GM21367 (cell line): ENCODE data around the gene CIAPIN1.
"Not testable (repeated sequence)": the region's sequence is repeated elsewhere in the genome, so short reads cannot be mapped to it uniquely, and the experiment has no call there.

Source experiments
- ATAC-seq: cut with Tn5 transposase; IDR thresholded peaks from one replicate; pipeline ENCODE4 v1.9.1; 2021; ENCODE audit not compliant: unreplicated experiment

The CIAPIN1 gene

DNA sequence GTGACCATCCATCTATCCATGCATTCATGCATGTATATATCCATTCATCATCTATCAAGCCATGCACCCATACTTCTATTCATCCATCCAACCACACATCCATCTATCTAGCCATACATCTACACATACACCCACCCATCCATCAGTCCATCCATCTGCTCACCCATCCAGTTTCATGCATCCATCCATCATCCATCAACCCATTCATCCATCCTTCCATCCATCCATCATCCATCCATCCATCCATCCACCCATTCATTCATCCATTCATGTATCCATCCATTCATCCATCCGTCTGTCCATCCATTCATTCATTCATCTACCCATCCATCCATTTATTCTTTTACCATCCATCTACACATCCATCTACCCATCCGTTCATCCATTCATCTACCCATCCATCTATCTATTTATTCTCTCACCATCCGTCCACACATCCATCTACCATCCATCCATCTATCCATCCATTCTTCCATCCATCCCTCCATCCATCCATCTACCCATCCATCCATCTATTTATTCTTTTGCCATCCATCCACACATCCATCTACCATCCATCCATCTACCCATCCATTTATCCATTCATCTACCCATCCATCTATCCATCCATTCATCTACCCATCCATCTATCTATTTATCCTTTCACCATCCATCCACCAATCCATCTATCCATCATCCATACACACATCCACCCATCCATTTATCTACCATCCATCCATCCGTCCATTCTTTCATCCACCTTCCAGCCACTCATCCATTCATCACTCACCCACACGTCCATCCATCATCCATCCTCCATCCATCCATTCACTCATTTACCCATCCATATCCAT is 39.4 kb downstream of the CIAPIN1 start:
- no peak for ATAC-seq

DNA sequence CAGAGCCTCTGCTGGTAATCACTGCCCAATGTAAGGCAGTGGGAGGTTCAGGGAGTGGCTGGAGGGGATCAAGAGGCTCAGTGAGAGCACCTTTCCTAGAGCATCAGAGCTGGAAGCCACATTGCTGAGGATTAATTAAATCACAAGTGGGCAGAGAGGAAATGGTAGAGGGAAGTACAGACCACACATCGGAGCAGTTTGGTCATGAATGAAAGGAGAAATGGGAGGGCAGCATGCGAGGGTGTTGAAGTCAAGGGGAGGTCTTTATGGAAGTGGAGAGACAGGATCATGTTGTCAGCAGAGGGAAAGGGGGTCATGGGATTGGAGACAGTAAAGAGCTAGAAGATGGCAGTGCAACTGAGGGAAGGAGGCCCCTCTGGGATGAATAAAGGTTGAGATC is 40.3 kb downstream of the CIAPIN1 start:
- no peak for ATAC-seq

DNA sequence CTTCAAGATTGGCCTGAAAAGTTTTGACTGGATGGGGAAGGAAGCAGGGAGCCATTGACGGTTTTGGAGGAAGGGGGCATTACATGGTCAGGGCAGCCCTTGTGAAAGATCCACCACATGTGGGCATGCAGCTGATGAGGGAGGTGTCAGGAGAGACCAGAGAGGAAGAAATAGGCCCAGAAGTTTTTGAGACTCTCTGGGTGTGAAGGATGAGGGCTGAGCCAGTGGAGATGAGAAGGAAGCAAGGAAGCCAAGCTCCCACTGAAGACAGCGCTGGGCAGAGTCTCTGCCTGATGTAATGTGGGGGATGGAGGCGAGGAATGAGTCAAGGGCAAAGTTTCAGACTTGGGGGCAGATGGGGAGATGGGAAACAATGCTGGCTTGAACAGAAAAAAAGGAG is 42.1 kb downstream of the CIAPIN1 start:
- ATAC-seq = no peak

- ATAC-seq = no peak
Measured at GRCh38 chr16:57403965-57404817, 43.0 kb downstream of the CIAPIN1 start, which contains the start of gene CCL17. Gene CCL17 (plus strand): TSS chr16:57404767. CDS start chr16:57413933, 9,166 bp downstream.

DNA sequence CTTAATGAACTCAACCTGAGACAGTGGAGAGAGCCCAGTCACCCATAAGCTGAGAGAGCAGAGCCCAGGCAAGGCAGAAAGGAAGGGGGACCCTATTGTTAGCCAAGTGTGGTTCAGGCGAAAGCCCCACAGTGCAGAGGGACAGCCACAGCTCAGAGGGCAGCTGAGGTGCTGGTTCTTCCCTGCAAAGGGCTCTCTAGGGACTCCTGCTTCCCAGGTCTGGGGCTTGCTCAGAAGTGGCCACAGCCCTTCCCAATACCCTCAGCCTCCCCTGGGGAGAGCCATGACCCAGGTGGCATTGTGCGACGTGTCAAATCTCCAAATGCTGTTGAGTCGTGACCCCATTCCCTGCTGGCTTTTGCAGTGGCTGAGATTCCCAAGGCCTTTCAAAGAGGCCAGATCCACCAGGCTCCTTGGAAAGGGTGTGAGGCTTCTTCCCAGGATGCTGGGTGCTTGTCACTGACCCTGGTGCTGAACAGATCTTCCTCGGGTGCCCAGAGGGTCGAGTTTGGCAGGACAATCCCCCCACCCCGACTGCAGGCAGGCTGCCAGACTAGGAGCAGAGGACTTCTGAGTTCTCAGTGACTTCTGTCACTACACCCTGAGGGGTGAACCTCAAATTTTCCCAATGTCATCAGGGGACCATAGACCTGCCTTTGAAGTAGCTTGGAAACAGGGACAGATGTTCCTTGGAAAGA is 45.1 kb downstream of the CIAPIN1 start:
- no peak for ATAC-seq

DNA sequence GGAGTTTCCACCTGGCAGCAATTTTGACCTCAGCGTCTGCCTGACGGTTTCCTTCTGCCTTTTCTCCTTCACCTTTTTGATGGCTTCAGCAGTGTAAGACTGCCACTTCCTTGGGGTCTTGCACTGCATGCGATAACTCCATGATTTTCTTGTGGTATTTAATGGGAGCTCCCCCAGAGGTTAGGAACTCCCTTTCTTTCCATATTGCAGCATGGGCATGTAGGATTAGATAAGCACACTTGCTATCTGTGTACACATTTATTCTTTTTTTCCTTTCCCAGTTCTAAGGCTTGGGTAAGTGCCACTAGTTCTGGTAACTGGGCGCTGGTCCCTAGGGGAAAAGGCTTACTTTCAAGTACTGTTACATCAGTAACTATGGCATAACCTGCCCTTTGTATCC is 49.7 kb downstream of the CIAPIN1 start:
- not testable (repeated sequence) for ATAC-seq

GRCh38 chr16:57396786-57397185 is 50.4 kb downstream of the CIAPIN1 start:
- ATAC-seq = no peak

GRCh38 chr16:57395026-57395425 is 52.2 kb downstream of the CIAPIN1 start:
- ATAC-seq = no peak

DNA sequence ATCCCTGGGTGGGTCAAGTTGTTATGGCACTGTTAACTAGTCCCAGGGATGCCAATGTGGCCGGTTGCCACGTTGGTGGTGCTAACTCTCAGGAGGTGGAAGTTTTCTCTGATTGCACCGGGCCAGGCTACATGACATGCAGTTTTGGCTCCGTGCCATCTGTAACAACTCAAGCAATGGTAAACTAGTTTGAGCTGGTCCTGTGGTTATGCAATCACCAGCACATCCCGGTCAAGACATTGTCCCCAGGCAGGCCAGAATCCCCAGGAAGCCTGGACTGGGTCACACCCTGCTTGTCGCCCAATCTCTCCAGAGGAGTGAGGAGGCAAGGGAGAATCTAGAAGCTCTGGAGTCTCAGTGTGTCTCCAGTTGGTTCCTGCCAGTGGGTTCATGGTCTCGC is 52.7 kb downstream of the CIAPIN1 start:
- ATAC-seq = no peak

- ATAC-seq = no peak
Measured at GRCh38 chr16:57392694-57393093, 54.5 kb downstream of the CIAPIN1 start.

DNA sequence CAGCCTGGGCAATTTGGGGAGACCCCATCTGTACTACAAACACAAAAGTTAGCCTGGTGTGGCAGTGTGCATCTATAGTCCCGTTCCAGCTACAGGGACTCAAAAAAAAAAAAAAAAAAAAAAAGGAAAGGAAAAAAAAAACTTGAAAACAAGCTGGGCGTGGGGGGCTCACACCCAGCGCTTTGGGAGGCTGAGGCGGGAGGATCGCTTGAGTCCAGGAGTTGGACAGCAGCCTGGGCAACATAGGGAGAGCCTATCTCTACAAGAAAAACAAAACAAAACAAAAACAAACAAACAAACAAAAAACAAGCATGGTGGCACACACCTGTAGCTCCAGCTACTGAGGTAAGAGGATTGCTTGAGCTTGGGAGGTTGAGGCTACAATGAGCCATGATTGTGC is 55.5 kb downstream of the CIAPIN1 start:
- no peak for ATAC-seq

- ATAC-seq = no peak
Measured at GRCh38 chr16:57391300-57391699, 55.9 kb downstream of the CIAPIN1 start.

GRCh38 chr16:57390636-57391295 is 56.4 kb downstream of the CIAPIN1 start:
- no peak for ATAC-seq

DNA sequence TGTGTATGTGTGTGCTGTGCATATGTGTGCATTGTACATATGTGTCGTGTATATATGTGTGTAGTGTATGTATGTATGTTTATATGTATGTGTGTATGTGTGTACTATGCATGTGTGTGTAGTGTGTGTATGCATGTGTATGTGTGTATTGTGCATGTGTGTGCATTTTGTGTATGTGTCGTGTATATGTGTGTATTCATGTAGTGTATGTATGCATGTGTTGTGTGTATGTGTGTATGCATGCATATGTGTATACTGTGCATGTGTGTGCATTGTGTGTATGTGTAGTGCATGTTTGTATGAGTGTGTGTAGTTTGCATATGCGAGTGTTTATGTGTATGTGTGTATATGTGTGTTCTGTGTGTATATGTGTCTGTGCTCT is 58.1 kb downstream of the CIAPIN1 start:
- ATAC-seq = no peak

DNA sequence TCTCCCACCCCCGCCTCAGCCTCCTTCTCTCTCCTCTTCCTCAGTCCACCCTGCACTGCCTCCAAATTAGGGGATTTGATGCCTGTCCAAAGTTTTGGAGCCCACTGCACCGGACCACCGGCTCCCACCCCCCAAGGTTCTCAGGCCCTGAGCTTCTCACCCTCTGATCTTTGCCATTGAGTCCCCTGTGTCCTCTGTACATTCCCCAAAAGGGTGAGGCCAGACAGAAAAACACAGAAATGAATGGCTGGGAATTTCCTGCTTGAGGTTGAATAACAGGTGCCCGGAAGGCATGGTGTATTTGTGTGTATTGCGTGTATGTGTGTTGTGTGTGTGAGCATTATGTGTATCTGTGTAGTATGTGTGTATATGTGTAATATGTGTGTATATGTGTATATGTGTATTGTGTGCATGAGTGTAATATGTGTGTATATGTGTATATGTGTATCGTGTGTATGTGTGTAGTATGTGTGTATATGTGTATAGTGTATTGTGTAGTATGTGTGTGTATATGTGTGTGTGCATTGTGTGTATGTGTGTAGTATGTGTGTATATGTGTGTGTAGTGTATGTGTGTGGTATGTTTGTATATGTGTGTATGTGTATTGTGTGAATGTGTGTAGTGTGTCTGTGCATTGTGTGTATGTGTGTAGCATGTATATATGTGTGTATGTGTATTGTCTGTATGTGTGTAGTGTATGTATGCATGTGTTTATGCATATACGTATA is 58.7 kb downstream of the CIAPIN1 start:
- no peak for ATAC-seq

DNA sequence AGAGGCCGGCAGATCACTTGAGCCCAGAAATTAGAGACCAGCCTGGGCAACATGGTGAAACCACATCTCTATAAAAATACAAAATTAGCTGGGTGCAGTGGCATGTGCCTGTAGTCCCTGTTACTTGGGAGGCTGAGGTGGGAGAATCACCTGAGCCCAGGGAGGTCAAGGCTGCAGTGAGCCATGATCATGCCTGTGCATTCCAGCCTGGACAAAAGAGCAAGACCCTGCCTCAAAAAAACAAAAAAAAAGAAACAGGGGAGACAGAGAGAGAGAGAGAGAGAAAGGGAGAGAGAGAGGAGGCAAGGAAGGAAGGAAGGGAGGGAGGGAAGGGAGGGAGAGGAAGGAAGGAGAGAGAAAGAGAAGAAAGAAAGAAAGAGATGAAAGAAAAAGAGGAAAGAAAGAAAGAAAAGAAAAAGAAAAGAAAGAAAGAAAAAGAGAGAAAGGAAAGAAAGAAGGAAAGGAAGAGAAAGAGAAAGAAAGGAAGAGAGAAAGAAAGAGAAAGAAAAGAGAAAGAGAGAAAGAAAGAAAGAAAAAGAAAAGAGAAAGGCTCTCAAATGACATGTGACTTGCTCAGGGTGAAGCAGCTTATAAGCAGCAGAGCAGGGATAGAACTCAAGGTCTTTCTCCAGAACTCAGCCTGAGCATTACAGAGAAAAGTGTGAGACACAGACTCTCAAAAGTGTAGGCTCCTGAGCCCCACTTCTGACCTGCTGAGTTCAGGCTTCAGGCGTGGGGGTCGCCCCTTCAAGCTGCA is 59.4 kb downstream of the CIAPIN1 start:
- ATAC-seq = no peak

DNA sequence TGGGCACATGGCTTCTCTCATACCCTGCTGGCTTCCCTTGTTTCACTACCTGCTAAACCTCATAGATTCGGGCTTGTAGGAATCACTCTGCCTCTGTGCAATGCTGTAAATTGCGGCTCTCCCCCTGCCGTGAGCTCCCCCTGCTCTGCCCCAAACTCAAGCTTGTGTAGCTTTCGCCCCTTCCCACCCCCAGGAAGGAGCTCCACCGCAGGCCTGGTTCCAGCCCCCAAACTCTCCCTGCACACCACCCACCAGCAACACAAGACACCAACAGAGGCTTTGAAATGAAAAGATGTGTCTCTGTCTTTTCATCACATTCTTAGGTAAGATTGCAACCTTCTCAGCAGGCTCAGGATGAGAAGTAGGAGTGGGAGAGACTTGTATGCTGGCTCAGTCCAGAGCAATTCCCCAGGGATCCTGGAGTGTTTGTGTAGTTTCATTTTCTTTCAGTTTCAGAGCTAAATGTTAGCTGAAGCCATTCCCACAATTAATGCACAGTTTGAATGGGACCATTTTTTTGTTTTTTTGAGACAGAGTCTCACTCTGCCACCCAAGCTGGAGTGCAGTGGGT is 60.7 kb downstream of the CIAPIN1 start:
- no peak for ATAC-seq

DNA sequence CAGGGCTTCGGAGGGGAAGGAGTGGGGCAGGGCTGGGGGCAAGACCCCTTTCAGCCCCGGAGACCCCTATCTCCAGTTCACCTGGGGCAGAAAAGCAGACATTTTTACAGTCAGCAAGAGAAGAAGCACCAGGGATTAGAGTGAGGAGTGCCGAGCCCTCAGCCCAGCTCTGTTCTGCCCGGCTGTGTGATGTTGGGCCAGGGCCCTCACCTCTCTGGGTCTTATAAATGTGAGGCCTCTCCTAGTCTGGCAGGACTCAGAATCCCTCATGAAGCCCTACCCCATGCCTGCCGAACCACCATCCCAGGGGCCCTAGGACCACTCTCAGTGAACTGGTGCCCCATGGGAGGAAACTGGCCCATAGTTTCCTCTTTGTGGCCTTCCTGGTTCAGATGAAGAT is 62.1 kb downstream of the CIAPIN1 start:
- no peak for ATAC-seq
